Measurements from ENCODE around the gene TLE6. TPM values are rescaled to one million over a fixed set of nuclear protein-coding genes. Genes with fewer than 3 reads are reported as not detected.
A peak's percentile ranks its signal among the peaks of the same experiment; 100 is the strongest.
"Not testable (repeated sequence)": the region's sequence is repeated elsewhere in the genome, so short reads cannot be mapped to it uniquely, and the experiment has no call there.

Gene TLE6
- 10 to 100 TPM in 1 of 4 donors, 1 to 10 TPM in 1, under 1 TPM in 2; 0.44 to 13.5 (median 2.7) TPM for total RNA-seq

DNA sequence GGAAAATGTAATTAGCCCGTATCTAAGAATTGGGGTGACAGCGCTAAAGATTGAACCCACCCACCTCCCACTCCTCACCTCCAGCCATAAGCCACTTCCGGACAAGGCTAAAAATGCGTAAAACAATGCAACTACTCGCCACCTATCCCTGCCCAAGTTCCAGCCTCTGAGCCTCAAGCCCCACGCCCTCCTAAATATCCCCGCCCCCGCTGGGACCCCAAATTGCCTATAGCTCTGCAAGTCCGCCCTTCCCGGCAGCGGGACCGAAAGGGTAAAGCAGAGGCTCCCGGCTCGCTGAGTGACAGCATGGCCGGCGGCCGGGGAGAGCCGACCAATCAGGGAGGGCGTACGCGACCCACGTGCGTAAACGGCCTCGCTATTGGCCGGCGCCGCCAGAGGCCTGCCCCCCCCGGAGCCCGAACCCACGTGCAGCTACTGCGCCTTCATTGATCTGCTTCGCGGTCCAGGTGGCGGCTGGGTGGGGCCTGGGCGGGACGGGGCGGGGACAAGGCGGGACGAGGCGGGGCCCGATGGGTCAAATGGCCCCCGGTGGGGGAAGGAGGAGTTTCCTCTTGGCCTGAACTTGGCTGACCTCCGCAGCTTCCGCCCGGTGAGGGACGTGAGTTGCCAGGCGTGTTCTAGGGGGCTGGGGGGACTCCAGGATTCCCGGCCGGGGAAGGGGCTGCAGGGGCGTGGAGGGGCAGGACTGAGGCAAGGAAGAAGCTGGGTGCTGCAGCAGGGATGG is at the start of gene TLE6:
TSS of gene TLE6 (plus strand) at position 564 of the 745 bp plus-strand sequence. CDS start 670 bp downstream, outside the sequence.
- H3K36me3 ChIP-seq: no peaks in the 10 kb centered on the region
- H3K4me3 ChIP-seq: peak within 1 kb of the TSS; percentile 20 to 70 (median 59)
- peaks cover 0 to 75% (median 37%) of the 10 kb centered on the region in 4 donors for H3K4me1 ChIP-seq
- WGBS, 2 donors: 2 to 4% methylated on average over 16 to 44 of the region's 51 CpGs
- H3K9me3 ChIP-seq: no peaks in the 10 kb centered on the region
- peak; percentile 89 to 94 for DNase-seq (ENCODE audit: low spot score in 2 of 2)
- peak; percentile 44 to 76 for TF ChIP-seq EP300 (IDR thresholded peaks at IDR 0.05)
- no peak for TF ChIP-seq POLR2A (IDR thresholded peaks at IDR 0.05)
- peak in 2 of 5 experiments; percentile 11 to 28 for TF ChIP-seq CTCF (IDR thresholded peaks at IDR 0.05)
- H3K27ac ChIP-seq: peak within 1 kb of the TSS in 3 of 4 donors; percentile 25 to 64 (median 49)
- no peaks in the 10 kb centered on the region for H3K27me3 ChIP-seq

- Histone ChIP-seq H3K36me3 (peaks cover 10 to 92% (median 27%) of the 10 kb centered on the region in 3 donors), H3K27me3 (no peaks in the 10 kb centered on the region), H3K4me1 (no peaks in the 10 kb centered on the region), H3K4me3 (no peak overlapping the region), H3K9me3 (peaks cover 0 to 48% (median 18%) of the 10 kb centered on the region in 4 donors), H3K27ac (no peak overlapping the region)
- DNase-seq (ENCODE audit: low spot score in 2 of 2): no peak
- no peak for TF ChIP-seq POLR2A (IDR thresholded peaks at IDR 0.05)
- no peak for TF ChIP-seq CTCF (IDR thresholded peaks at IDR 0.05)
- no peak for TF ChIP-seq EP300 (IDR thresholded peaks at IDR 0.05)
- WGBS, 2 donors: 96 to 97% methylated on average over 18 of the region's 18 CpGs
Observed at GRCh38 chr19:2933490-2933910, 43.9 kb upstream of the TLE6 start.

GRCh38 chr19:2935863-2936262 is 41.5 kb upstream of the TLE6 start:
- not testable (repeated sequence) for H3K4me1 ChIP-seq; DNase-seq (ENCODE audit: low spot score in 2 of 2); H3K4me3 ChIP-seq; H3K27ac ChIP-seq; H3K27me3 ChIP-seq
- Histone ChIP-seq H3K9me3 (peaks cover 0 to 43% (median 18%) of the 10 kb centered on the region in 4 donors), H3K36me3 (peaks cover 10 to 94% (median 32%) of the 10 kb centered on the region in 3 donors)
- 95% methylated on average over 4 of the region's 4 CpGs for WGBS, 2 donors

- H3K27ac ChIP-seq: no peak overlapping the region
Observed at GRCh38 chr19:2942928-2943640, 34.3 kb upstream of the TLE6 start.

DNA sequence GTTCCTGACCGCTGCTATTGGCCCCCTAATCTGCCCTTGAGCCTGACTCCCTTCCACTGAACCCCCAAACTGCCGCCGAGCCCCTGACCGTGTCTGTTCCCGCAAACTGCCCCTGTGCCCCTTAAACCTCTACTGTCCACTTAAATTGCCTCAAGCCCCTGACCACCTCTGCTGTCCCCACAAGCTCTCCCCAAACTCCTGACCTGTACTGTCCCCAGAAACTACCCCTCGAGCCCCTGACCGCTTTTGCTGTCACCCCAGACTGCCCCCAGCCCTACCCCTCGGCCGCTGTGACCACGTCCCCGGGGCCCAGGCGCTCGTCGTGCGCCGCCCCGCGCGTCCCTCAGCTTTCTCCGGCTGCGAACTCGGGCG is 33.0 kb upstream of the TLE6 start:
- no peak for DNase-seq (ENCODE audit: low spot score in 2 of 2)
- Histone ChIP-seq H3K27ac (peak overlapping the region in 3 of 4 donors; percentile 88 to 100 (median 93)), H3K27me3 (no peaks in the 10 kb centered on the region), H3K36me3 (peaks cover 0 to 9% (median 1%) of the 10 kb centered on the region in 3 donors), H3K4me1 (peaks cover 0 to 29% (median 11%) of the 10 kb centered on the region in 4 donors), H3K9me3 (no peaks in the 10 kb centered on the region), H3K4me3 (peak overlapping the region; percentile 79 to 99 (median 86))
- 3% methylated on average over 21 to 23 of the region's 23 CpGs for WGBS, 2 donors
- TF ChIP-seq CTCF (IDR thresholded peaks at IDR 0.05) (no peak), EP300 (IDR thresholded peaks at IDR 0.05) (no peak), POLR2A (IDR thresholded peaks at IDR 0.05) (no peak)

More at GRCh38 chr19:2942928-2943640, 34.3 kb upstream of the TLE6 start:
- Histone ChIP-seq H3K9me3 (no peaks in the 10 kb centered on the region), H3K4me3 (no peak overlapping the region), H3K4me1 (peaks cover 0 to 22% (median 5%) of the 10 kb centered on the region in 4 donors), H3K27me3 (no peaks in the 10 kb centered on the region), H3K36me3 (peaks cover 0 to 22% (median 4%) of the 10 kb centered on the region in 3 donors)
- DNase-seq (ENCODE audit: low spot score in 2 of 2): no peak
- WGBS, 2 donors: 85 to 88% methylated on average over 14 of the region's 14 CpGs
- no peak for TF ChIP-seq POLR2A (IDR thresholded peaks at IDR 0.05)
- TF ChIP-seq EP300 (IDR thresholded peaks at IDR 0.05): no peak
- no peak for TF ChIP-seq CTCF (IDR thresholded peaks at IDR 0.05)

All from tibial nerve (tissue), 4 donors.